OCI-LY1 (cell line): ENCODE data around the gene CIAO3.

Source experiments
- EZH2 ChIP-seq: fragments of 200-600 bp; sonication (generic), shearing (Covaris generic); IDR thresholded peaks from 2 replicates; pipeline ENCODE4 v1.8.0; 2017; ENCODE audit warnings: borderline replicate concordance, mixed run types, mild to moderate bottlenecking, antibody characterized with exemption, low read length, moderate library complexity, mixed read lengths
- TF ChIP-seq, protein P1 (sequence below): fragments of 200-600 bp; sonication (generic), shearing (Covaris generic); IDR thresholded peaks from 2 replicates; pipeline ENCODE4 v1.5.1; 2017; ENCODE audit warnings: mild to moderate bottlenecking, antibody characterized with exemption, low read length, moderate library complexity, mixed read lengths

DNA sequence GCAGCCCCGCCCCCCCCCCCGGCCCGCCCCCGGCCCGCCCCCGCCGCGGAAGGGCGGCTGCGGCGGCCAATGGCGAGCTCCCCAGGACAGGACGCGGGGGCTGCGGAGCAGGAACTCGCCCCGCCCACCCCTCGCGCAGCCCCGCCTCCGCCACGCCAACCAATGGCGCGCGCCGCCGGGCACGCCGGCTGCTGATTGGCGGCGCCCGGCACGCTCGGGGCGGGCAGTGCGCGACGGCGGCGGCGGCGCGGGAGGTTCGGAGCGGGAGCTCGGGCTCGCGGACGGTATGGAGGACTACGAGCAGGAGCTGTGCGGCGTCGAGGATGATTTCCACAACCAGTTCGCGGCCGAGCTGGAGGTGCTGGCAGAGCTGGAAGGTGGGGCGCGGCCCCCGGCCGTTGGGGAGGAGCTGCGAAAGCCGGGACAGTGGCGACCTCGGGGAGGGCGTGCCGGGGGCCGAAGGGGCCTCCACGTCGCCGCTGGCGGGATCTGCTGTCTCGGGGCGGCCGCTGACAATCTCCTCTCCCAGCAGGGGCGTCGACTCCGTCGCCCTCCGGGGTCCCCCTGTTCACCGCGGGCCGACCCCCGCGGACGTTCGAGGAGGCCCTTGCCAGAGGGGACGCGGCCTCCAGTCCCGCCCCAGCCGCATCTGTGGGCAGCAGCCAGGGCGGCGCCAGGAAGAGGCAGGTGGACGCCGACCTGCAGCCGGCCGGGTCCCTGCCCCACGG lies 47.8 kb upstream of the CIAO3 start, which contains the start of gene CHTF18:
- TF ChIP-seq, protein P1, sequence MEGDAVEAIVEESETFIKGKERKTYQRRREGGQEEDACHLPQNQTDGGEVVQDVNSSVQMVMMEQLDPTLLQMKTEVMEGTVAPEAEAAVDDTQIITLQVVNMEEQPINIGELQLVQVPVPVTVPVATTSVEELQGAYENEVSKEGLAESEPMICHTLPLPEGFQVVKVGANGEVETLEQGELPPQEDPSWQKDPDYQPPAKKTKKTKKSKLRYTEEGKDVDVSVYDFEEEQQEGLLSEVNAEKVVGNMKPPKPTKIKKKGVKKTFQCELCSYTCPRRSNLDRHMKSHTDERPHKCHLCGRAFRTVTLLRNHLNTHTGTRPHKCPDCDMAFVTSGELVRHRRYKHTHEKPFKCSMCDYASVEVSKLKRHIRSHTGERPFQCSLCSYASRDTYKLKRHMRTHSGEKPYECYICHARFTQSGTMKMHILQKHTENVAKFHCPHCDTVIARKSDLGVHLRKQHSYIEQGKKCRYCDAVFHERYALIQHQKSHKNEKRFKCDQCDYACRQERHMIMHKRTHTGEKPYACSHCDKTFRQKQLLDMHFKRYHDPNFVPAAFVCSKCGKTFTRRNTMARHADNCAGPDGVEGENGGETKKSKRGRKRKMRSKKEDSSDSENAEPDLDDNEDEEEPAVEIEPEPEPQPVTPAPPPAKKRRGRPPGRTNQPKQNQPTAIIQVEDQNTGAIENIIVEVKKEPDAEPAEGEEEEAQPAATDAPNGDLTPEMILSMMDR = no peak
- no peak for TF ChIP-seq EZH2
